Measurements from ENCODE around the gene FTO.

FTO gene

DNA sequence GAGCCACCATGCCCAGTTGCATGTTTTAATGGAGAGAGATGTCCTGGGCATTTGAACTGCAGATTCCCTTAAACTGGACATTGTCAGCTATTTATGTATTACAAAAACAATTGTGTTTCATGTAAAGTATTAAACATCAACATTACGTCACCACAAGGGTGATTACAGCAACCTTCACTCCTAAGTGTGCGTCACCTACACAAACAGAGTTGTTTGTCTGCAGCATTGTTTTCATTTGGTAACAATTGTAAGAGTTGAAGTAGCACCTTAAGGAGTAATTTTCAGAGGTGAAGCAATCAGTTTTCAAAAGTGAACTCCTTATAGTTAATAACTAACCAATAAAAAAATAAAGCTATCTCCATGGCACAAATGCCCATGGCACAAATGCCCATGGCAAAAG lies 311.2 kb downstream of the FTO start:
- no peaks in the 10 kb centered on the region for H3K4me1 Mint-ChIP-seq
- H3K27ac Mint-ChIP-seq, result no peak overlapping the region
- H3K4me3 Mint-ChIP-seq, result no peak overlapping the region
- ATAC-seq (replicated peaks) (no peak), DNase-seq (no peak)
- no peaks in the 10 kb centered on the region for H3K27me3 Mint-ChIP-seq
- peaks cover 17 to 22% of the 10 kb centered on the region in 2 donors for H3K9me3 Mint-ChIP-seq
- peaks cover 33 to 67% of the 10 kb centered on the region in 2 donors for H3K36me3 Mint-ChIP-seq

DNA sequence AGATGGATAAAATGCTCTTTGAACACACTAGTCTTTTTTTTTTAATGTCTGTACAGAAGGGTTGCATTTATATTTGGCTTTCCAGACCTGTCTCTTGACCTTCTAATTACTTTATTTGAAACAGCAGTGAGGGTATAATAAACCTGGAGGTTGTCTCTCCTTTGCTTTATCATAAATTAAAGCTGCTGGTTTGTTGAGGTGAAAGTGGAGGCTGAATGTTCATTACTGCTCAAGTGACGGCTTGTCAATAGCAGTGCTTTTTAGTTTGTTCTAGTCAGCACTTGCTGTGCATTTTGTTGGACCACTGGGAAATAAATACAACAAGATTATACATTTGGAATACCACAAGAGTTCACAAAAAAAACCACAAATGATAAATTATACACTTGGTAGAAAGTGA lies 318.4 kb downstream of the FTO start:
- H3K36me3 Mint-ChIP-seq, result peaks cover 34 to 59% of the 10 kb centered on the region in 2 donors
- H3K27me3 Mint-ChIP-seq, result no peaks in the 10 kb centered on the region
- ATAC-seq (replicated peaks) (no peak), DNase-seq (no peak)
- H3K27ac Mint-ChIP-seq, result no peak overlapping the region
- H3K9me3 Mint-ChIP-seq, result peaks cover 11 to 13% of the 10 kb centered on the region in 2 donors
- no peaks in the 10 kb centered on the region for H3K4me1 Mint-ChIP-seq
- H3K4me3 Mint-ChIP-seq, result no peak overlapping the region

DNA sequence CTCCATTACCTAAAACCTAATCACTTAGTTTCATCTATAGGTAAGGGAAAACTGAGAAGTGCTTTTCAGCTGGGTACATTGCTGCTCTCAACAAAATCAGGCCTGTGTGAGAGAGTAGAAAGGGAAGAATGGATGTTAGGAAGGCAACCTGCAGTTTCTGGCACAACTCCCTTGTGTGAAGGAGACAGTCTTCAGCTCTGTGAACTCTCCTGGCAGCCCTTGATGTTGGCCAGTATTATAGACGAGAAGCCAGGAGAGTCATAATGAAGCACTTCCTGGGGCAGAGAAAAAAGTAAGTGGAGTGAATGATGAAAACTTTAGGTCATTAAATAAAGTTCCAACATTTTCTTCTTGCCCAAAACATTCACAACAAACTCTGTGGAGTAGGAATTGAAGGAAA lies 322.5 kb downstream of the FTO start:
- DNase-seq (no peak), ATAC-seq (replicated peaks) (no peak)
- Mint-ChIP-seq H3K9me3 (peaks cover 5 to 8% of the 10 kb centered on the region in 2 donors), H3K4me3 (no peak overlapping the region), H3K27ac (no peak overlapping the region), H3K4me1 (peaks cover 0 to 4% of the 10 kb centered on the region in 2 donors), H3K27me3 (no peaks in the 10 kb centered on the region), H3K36me3 (peaks cover 20 to 42% of the 10 kb centered on the region in 2 donors)

- peaks cover 0 to 4% of the 10 kb centered on the region in 2 donors for H3K4me1 Mint-ChIP-seq
- ATAC-seq (replicated peaks) (no peak), DNase-seq (no peak)
- H3K4me3 Mint-ChIP-seq, result no peak overlapping the region
- H3K27me3 Mint-ChIP-seq, result no peaks in the 10 kb centered on the region
- no peak overlapping the region for H3K27ac Mint-ChIP-seq
- H3K36me3 Mint-ChIP-seq, result peaks cover 19 to 42% of the 10 kb centered on the region in 2 donors
- H3K9me3 Mint-ChIP-seq, result peaks cover 5 to 8% of the 10 kb centered on the region in 2 donors
Observed at GRCh38 chr16:54027062-54027461, 323.1 kb downstream of the FTO start.

- H3K9me3 Mint-ChIP-seq, result peaks cover 5 to 8% of the 10 kb centered on the region in 2 donors
- H3K4me3 Mint-ChIP-seq, result no peak overlapping the region
- H3K27me3 Mint-ChIP-seq, result no peaks in the 10 kb centered on the region
- no peak for DNase-seq
- peaks cover 0 to 4% of the 10 kb centered on the region in 2 donors for H3K4me1 Mint-ChIP-seq
- peaks cover 20 to 40% of the 10 kb centered on the region in 2 donors for H3K36me3 Mint-ChIP-seq
- no peak overlapping the region for H3K27ac Mint-ChIP-seq
- ATAC-seq (replicated peaks), result no peak
Observed at GRCh38 chr16:54027558-54027957, 323.6 kb downstream of the FTO start.

GRCh38 chr16:54027995-54028394 lies 324.0 kb downstream of the FTO start:
- H3K4me1 Mint-ChIP-seq, result peaks cover 0 to 4% of the 10 kb centered on the region in 2 donors
- H3K4me3 Mint-ChIP-seq, result no peak overlapping the region
- no peaks in the 10 kb centered on the region for H3K27me3 Mint-ChIP-seq
- no peak for ATAC-seq (replicated peaks)
- peaks cover 5 to 8% of the 10 kb centered on the region in 2 donors for H3K9me3 Mint-ChIP-seq
- DNase-seq, result no peak
- H3K36me3 Mint-ChIP-seq, result peaks cover 17 to 42% of the 10 kb centered on the region in 2 donors
- no peak overlapping the region for H3K27ac Mint-ChIP-seq

GRCh38 chr16:54030451-54030850 lies 326.5 kb downstream of the FTO start:
- Mint-ChIP-seq H3K4me1 (peaks cover 0 to 4% of the 10 kb centered on the region in 2 donors), H3K9me3 (peaks cover 4 to 5% of the 10 kb centered on the region in 2 donors), H3K4me3 (no peak overlapping the region), H3K27me3 (no peaks in the 10 kb centered on the region), H3K36me3 (peaks cover 10 to 37% of the 10 kb centered on the region in 2 donors), H3K27ac (no peak overlapping the region)
- DNase-seq (no peak), ATAC-seq (replicated peaks) (peak in 1 of 2 donors; percentile 46)

- peaks cover 4 to 5% of the 10 kb centered on the region in 2 donors for H3K9me3 Mint-ChIP-seq
- ATAC-seq (replicated peaks) (no peak), DNase-seq (no peak)
- peaks cover 10 to 39% of the 10 kb centered on the region in 2 donors for H3K36me3 Mint-ChIP-seq
- no peak overlapping the region for H3K27ac Mint-ChIP-seq
- no peak overlapping the region for H3K4me3 Mint-ChIP-seq
- peaks cover 0 to 4% of the 10 kb centered on the region in 2 donors for H3K4me1 Mint-ChIP-seq
- H3K27me3 Mint-ChIP-seq, result no peaks in the 10 kb centered on the region
Observed at GRCh38 chr16:54031107-54031760, 327.3 kb downstream of the FTO start.

- Mint-ChIP-seq H3K27ac (no peak overlapping the region), H3K9me3 (peaks cover 4 to 5% of the 10 kb centered on the region in 2 donors), H3K4me3 (no peak overlapping the region), H3K4me1 (peaks cover 0 to 4% of the 10 kb centered on the region in 2 donors), H3K36me3 (peaks cover 9 to 34% of the 10 kb centered on the region in 2 donors), H3K27me3 (no peaks in the 10 kb centered on the region)
- DNase-seq, result no peak
- ATAC-seq (replicated peaks), result no peak
Observed at GRCh38 chr16:54033747-54034146, 329.8 kb downstream of the FTO start.

DNA sequence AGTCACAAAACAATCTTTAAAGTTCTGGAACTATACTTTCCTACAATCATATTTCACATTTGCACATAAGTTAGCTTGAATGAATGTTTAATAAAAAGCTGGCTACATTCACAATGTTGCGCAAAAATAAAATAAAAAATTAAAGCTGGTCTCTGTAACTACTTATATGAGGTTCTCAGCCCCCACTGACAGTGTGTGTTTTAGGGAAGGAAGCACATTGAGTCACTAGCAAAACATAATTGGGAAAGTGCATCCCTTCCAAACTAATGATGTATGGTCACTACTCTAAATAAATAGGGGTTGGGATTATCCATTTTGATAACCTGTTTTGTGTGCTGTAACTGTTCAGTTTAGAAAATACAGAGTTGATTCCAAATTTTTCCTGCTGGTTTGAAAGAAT lies 330.7 kb downstream of the FTO start:
- H3K4me3 Mint-ChIP-seq, result no peak overlapping the region
- H3K36me3 Mint-ChIP-seq, result peaks cover 17 to 39% of the 10 kb centered on the region in 2 donors
- peaks cover 0 to 4% of the 10 kb centered on the region in 2 donors for H3K4me1 Mint-ChIP-seq
- ATAC-seq (replicated peaks) (no peak), DNase-seq (no peak)
- peaks cover 4 to 5% of the 10 kb centered on the region in 2 donors for H3K9me3 Mint-ChIP-seq
- H3K27me3 Mint-ChIP-seq, result no peaks in the 10 kb centered on the region
- no peak overlapping the region for H3K27ac Mint-ChIP-seq

GRCh38 chr16:54040480-54040879 lies 336.5 kb downstream of the FTO start:
- no peak for ATAC-seq (replicated peaks)
- H3K27me3 Mint-ChIP-seq, result no peaks in the 10 kb centered on the region

DNA sequence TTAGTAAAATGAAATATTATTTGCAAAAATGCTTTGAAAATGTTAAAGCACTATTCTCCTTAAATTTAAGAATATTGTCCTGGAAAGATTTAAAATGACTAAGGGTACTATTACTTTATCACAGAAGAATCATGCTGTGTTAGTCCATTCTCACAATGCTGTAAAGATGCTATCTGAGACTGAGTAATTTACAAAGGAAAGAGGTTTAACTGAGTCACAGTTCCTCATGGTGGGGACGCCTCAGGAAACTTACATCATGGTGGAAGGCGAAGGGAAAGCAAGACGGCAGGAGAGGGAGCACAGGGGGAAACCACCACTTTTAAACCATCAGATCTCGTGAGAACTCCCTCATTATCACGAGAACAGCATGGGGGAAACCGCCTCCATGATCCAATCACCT lies 337.0 kb downstream of the FTO start:
- H3K4me1 Mint-ChIP-seq, result no peaks in the 10 kb centered on the region
- ATAC-seq (replicated peaks) (no peak), DNase-seq (no peak)
- peaks cover 2 to 4% of the 10 kb centered on the region in 2 donors for H3K9me3 Mint-ChIP-seq
- H3K36me3 Mint-ChIP-seq, result peaks cover 18 to 34% of the 10 kb centered on the region in 2 donors
- H3K27me3 Mint-ChIP-seq, result no peaks in the 10 kb centered on the region
- H3K4me3 Mint-ChIP-seq, result no peak overlapping the region
- H3K27ac Mint-ChIP-seq, result no peak overlapping the region

More at GRCh38 chr16:54040480-54040879, 336.5 kb downstream of the FTO start:
- Mint-ChIP-seq H3K36me3 (peaks cover 18 to 38% of the 10 kb centered on the region in 2 donors), H3K9me3 (peaks cover 2 to 4% of the 10 kb centered on the region in 2 donors), H3K4me3 (no peak overlapping the region), H3K27ac (no peak overlapping the region), H3K4me1 (no peaks in the 10 kb centered on the region)
- no peak for DNase-seq

GRCh38 chr16:54048586-54049495 lies 344.9 kb downstream of the FTO start:
- Mint-ChIP-seq H3K36me3 (peaks cover 0 to 3% of the 10 kb centered on the region in 2 donors), H3K9me3 (no peaks in the 10 kb centered on the region), H3K4me1 (no peaks in the 10 kb centered on the region), H3K27me3 (no peaks in the 10 kb centered on the region), H3K4me3 (no peak overlapping the region), H3K27ac (no peak overlapping the region)
- ATAC-seq (replicated peaks) (no peak), DNase-seq (no peak)

GRCh38 chr16:54049591-54050458 lies 345.9 kb downstream of the FTO start:
- Mint-ChIP-seq H3K4me3 (no peak overlapping the region), H3K36me3 (peaks cover 0 to 3% of the 10 kb centered on the region in 2 donors), H3K27ac (no peak overlapping the region), H3K9me3 (no peaks in the 10 kb centered on the region), H3K4me1 (no peaks in the 10 kb centered on the region), H3K27me3 (no peaks in the 10 kb centered on the region)
- DNase-seq (no peak), ATAC-seq (replicated peaks) (no peak)

Data from stimulated activated naive B cell treated with anti-CD40 and anti-IgM and Interleukin-4, amounts not matched to agents 10 μg/mL and 1 μg/mL and 100 μg/mL, for 72 hours (primary cell).